ENCODE measurements around the gene POU2F2.
"Not testable (repeated sequence)": the region's sequence is repeated elsewhere in the genome, so short reads cannot be mapped to it uniquely, and the experiment has no call there.

POU2F2 gene

DNA sequence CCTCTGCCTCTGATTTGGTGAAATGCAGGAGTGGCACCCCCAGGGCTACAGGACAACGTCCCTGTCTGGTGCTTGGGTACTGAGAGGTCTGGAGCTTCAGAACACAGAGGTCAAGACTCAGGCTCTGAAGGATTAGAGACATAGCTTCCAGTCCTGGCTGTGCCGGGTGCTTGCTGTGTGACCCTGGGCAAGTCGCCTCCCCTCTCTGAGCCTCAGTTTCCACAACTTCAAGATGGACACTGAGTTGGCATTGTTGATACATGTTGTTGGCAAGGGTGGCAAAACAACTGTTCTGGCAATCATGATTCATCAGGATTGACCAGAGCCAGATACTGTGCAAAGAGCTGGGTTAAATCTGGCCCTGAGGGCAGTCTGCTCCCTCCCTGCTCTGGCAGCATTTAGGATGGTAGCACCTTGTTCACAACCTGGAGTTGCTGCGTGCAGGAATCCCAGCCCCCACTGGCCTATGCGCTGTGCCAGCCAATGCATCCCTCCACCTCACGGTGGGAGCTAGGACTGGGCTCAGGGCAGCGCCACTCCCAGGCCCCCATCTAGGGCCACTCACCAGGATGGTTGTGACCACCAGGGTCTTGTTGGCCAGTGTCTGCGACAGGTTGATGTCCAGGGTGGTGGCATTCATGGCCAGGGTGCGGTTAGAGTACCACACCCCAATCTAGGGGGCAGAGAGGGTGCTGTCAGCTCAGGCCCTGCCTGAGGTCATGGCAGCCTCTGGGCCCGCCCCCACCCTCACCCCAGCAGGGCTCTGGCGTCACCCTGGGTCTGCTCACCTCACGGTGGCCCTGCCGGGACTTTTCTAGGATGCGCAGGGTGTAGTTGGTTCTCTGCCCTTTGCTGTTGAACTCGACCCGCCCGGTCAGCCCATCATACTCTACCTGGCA, 79.0 kb downstream of the POU2F2 start:
- no peak for DNase-seq

DNA sequence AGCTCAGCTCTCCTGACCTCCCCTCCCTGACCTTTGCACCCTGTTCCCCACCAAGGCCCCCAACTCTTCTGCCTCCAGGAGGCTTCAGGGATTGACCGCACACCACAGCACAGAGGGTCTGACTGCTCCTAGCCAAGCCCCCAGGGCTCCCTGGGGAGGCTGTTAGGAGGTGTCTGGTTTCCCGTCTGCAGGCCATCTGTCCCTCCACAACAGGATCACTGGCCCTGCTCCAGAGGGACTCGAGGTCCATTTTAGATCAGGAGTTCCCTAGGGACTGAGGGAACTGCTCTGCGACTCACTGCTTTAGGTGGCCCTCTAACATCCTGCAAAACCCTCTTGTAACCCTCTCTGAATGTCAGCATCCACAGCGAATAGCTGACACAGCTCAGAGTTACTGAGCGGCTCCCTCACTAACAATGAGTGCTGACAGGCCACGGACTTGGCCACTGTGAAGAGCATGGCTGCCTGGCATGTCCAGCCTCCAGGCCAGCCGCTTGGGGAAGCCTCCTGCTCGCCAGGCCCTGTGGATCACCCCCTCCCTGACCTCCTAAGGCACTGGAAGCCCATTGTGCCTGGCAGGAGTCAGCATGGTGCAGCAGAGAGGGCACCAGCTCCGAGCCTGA, 79.9 kb downstream of the POU2F2 start:
- DNase-seq: no peak

DNA sequence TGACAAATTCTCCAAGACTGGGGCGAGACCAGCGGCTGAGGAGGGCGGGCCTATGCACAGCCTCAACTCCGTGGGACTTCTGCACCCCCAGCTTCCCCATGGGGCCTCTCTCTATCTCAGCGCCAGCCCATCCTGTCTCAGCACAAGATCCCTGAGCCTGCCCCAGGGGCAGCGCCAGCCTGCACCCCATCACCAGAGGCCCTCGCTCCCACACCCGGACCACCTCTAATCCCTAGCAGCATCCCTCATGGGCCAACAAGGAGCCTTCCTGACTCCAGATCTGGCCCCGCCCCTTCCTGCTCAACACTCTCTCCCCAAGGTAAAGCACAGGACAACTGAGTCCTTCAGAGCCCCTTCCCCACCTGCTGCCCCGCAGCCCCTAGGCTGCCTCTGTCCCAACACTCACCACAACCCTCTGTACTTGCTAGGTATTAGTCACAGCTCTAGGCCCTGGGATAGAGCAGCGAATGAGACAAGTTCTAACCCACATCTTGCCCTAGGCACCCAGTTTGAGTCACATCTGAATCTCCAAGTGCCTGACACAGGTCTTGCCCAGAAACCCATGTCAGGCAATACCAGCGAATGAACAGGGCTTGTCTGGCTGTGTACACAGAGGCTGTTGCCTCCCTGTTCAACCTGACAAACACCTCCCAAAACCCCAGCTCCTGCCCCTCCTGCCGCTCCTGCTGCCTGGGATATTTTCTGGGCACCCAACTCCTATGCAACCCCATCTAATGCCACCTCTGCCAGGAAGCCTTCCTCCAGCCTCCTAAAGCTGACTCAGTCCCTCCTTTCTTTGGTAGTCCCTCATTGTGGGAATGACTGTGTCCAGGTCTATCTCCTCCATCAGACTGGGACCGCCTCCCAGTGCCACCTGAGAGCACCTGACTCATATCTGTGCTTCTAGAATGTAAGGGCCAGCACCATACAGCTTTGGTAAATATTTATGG, 80.8 kb downstream of the POU2F2 start:
- peak; percentile 39 for DNase-seq

DNA sequence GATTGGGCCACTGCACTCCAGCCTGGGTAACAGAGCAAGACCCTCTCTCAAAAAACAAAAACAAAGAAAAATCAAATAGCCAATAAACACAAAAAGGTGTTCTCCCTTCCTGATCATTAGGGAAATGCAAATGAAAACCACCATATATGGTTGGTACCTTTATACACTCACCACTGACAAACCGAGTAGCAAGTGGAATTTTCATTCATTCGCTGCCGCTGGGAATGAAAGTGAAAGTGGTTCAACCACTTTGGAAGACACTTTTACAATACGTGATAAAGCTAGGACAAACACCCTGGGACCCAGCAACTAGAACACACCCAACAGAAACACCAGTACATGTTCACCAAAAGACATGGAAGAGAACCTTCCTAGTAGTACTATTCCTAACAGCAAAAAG, 83.3 kb downstream of the POU2F2 start:
- DNase-seq: peak; percentile 46

DNA sequence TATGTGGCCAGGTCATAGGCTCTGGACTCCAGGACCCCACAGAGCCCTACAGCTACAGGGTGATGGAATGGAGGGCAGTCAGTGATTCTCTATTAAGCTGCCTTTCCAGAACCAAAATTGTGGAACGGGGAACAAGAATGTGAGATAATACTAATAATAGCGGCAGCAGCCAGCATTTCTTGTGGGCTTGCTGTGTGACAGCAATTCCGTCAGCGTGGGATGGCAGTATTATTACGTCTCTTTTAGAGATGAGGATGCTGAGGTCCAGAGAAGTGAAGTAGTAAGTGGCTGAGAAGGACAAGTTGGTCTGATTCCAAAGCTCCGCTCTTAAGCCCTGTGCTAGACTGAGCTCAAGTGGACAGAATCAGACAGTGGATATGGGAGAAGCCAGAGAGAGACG, 86.7 kb downstream of the POU2F2 start:
- no peak for DNase-seq

DNA sequence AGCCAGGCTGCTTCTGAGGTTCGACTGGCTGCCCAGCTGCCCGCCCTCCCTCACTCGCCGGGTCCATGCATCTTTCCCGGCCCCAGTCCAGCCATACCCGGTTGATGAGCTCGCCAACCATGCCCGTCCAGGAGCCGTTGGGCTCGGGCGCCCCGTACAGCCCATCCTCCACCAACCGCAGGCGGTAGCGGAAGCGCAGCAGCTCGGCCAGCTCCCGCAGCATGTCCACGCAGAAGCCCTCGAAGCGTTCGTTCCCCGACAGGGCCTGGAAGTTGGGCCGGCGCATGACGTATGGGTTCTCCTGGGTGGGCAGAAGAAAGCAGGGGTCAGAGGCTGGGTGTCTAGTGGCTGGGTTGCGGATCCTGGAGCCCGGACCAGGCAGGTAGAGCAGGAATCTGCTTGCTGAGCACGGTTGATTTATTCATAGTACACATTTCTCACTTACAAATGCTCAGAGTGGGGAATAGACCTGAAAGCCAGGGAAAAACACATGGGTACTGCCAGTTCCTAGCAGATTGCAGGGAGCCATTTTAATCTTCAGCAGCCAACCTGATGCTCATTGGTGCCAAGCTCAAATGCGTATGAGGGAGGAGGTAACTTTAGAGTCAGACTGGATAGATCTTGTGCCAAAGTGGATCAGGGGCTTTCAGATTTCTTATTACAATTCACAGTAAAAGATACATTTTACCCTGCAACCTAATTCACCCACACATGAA, 89.6 kb downstream of the POU2F2 start:
- DNase-seq: no peak

DNA sequence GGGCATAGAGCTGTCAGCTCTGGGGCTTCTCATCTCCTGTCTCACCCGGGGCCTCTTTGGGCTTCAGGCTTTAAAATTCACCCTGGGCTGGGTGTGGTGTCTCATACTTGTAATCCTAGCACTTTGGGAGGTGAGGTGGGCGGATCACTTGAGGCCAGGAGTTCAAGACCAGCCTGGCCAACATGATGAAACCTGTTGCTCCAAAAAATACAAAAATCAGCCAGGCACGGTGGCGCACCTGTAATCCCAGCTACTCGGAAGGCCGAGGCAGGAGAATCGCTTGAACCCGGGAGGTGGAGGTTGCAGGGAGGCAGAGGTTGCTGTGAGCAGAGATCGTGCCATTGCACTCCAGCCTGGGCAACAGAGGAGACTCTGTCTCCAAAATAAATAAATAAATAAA, 91.8 kb downstream of the POU2F2 start:
- DNase-seq: not testable (repeated sequence)

DNA sequence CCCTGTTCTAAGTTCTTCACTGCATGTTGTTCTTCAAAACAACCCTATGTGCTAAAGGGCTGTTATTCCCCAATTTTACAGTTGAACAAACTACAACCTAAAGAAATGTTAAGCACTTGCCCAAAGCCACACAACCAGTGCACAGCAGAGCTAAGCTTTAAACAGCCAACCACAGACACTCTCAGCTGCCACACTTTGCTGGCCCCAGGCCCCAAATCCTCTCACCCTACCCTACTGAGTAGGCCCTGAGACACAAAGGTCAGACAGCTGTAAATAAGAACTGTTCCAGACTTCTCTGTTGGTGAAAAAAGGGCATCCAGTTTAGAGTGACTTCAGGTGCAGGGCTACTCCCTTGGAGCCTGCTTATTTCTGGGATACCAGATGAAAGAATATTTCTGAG, 92.2 kb downstream of the POU2F2 start:
- DNase-seq: no peak

- DNase-seq: peak; percentile 94
These were observed 93.6 kb downstream of the POU2F2 start for GRCh38 chr19:42038666-42039065.

- DNase-seq: no peak
These were observed 94.6 kb downstream of the POU2F2 start for GRCh38 chr19:42037649-42038048.

All from NCI-H510A treated with DMSO at 0.1 percent for 48 hours (cell line).